ENCODE data around the gene SMARCC2. TPM values are rescaled to one million over a fixed set of nuclear protein-coding genes. Genes with fewer than 3 reads are reported as not detected.

Gene SMARCC2
- total and polyA plus RNA-seq, 9 of the 15 experiments (the other 6 are each of a cell fraction or from before 2014, with no cell fraction given) = 11.9 to 86.0 (median 36.6) TPM

- TF ChIP-seq CBFA2T3 (IDR thresholded peaks at IDR 0.05) = no peak
- no peak for TF ChIP-seq LARP7 (IDR thresholded peaks at IDR 0.05)
- TF ChIP-seq ZNF121 (CRISPR knock-in tag; conservative IDR thresholded peaks at IDR 0.05) = no peak
- no peak for TF ChIP-seq ZNF512 (tag; IDR thresholded peaks at IDR 0.05)
- no peak for TF ChIP-seq MAFF (IDR thresholded peaks at IDR 0.05; ENCODE audit: low read length)
- TF ChIP-seq ZBTB43 (CRISPR knock-in tag; IDR thresholded peaks at IDR 0.05) = 0 out of 2 replicates have a peak, but pooled peaks have one; percentile 42
- no peak for TF ChIP-seq ZEB2 (IDR thresholded peaks at IDR 0.05)
- TF ChIP-seq PPARD (CRISPR knock-in tag; IDR thresholded peaks at IDR 0.05) = no peak
- TF ChIP-seq HDAC8 (tag; IDR thresholded peaks at IDR 0.05) = no peak
- 0 out of 2 replicates have a peak, but pooled peaks have one; percentile 64 for TF ChIP-seq NKRF (IDR thresholded peaks at IDR 0.05; ENCODE audit: borderline replicate concordance)
- no peak for TF ChIP-seq ATF1 (CRISPR knock-in tag; IDR thresholded peaks at IDR 0.05)
- peak; percentile 94 for TF ChIP-seq ATF1 (tag; IDR thresholded peaks at IDR 0.05)
- TF ChIP-seq TFAM (CRISPR knock-in tag; conservative IDR thresholded peaks at IDR 0.05) = no peak
- peak; percentile 87 for TF ChIP-seq RFX1 (IDR thresholded peaks at IDR 0.05)
- no peak for TF ChIP-seq ZNF507 (tag; conservative IDR thresholded peaks at IDR 0.05)
- no peak for TF ChIP-seq NCOR1 (IDR thresholded peaks at IDR 0.05)
- TF ChIP-seq, protein P1, sequence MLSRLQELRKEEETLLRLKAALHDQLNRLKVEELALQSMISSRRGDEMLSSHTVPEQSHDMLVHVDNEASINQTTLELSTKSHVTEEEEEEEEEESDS (CRISPR knock-in tag; IDR thresholded peaks at IDR 0.05) = no peak
- TF ChIP-seq ATF2 (CRISPR knock-in tag; IDR thresholded peaks at IDR 0.05) = no peak
- no peak; the same call in 1 of the 2 replicates for TF ChIP-seq XRCC5 (IDR thresholded peaks at IDR 0.05; ENCODE audit: low read depth, low read length)
- no peak for TF ChIP-seq PHF21A (IDR thresholded peaks at IDR 0.05; ENCODE audit: borderline replicate concordance, low read depth)
- TF ChIP-seq NFE2L1 (tag; IDR thresholded peaks at IDR 0.05; ENCODE audit: borderline replicate concordance, low read depth) = no peak
- no peak for TF ChIP-seq BRD4 (IDR thresholded peaks at IDR 0.05)
- TF ChIP-seq RNF2 (IDR thresholded peaks at IDR 0.05) = peak; percentile 47; the same call in 1 of the 2 replicates
- no peak for TF ChIP-seq ZNF655 (CRISPR knock-in tag; IDR thresholded peaks at IDR 0.05)
These were observed 32.7 kb upstream of the SMARCC2 start, which contains the start of gene RNF41 (continued) for GRCh38 chr12:56221757-56222530.

Data from K562 (cell line).